ENCODE measurements around the gene SLC8B1.
"Not testable (repeated sequence)": the region's sequence is repeated elsewhere in the genome, so short reads cannot be mapped to it uniquely, and the experiment has no call there.

Gene SLC8B1

GRCh38 chr12:113368331-113368730 lies 33.4 kb upstream of the SLC8B1 start:
- Histone ChIP-seq H3K4me1 (ENCODE audit: control insufficient read depth, insufficient read depth, low read length) (no peaks in the 10 kb centered on the region), H3K27me3 (ENCODE audit: control insufficient read depth, insufficient read depth, low read length) (no peaks in the 10 kb centered on the region), H3K36me3 (ENCODE audit: control insufficient read depth, insufficient read depth, low read length) (peaks cover 3% of the 10 kb centered on the region), H3K4me3 (ENCODE audit: low read depth, low read length) (no peak overlapping the region), H3K9ac (ENCODE audit: low read depth, low read length) (no peak overlapping the region), H3K9me3 (ENCODE audit: control insufficient read depth, insufficient read depth, low read length) (no peaks in the 10 kb centered on the region)

GRCh38 chr12:113366827-113367226 lies 31.9 kb upstream of the SLC8B1 start:
- no peaks in the 10 kb centered on the region for H3K27me3 ChIP-seq (ENCODE audit: control insufficient read depth, insufficient read depth, low read length)
- no peak overlapping the region for H3K9ac ChIP-seq (ENCODE audit: low read depth, low read length)
- no peak overlapping the region for H3K4me3 ChIP-seq (ENCODE audit: low read depth, low read length)
- no peaks in the 10 kb centered on the region for H3K4me1 ChIP-seq (ENCODE audit: control insufficient read depth, insufficient read depth, low read length)
- no peaks in the 10 kb centered on the region for H3K9me3 ChIP-seq (ENCODE audit: control insufficient read depth, insufficient read depth, low read length)
- no peaks in the 10 kb centered on the region for H3K36me3 ChIP-seq (ENCODE audit: control insufficient read depth, insufficient read depth, low read length)

- H3K9me3 ChIP-seq (ENCODE audit: control insufficient read depth, insufficient read depth, low read length) = no peaks in the 10 kb centered on the region
- no peak overlapping the region for H3K9ac ChIP-seq (ENCODE audit: low read depth, low read length)
- no peaks in the 10 kb centered on the region for H3K27me3 ChIP-seq (ENCODE audit: control insufficient read depth, insufficient read depth, low read length)
- no peaks in the 10 kb centered on the region for H3K36me3 ChIP-seq (ENCODE audit: control insufficient read depth, insufficient read depth, low read length)
- no peak overlapping the region for H3K4me3 ChIP-seq (ENCODE audit: low read depth, low read length)
- H3K4me1 ChIP-seq (ENCODE audit: control insufficient read depth, insufficient read depth, low read length) = no peaks in the 10 kb centered on the region
Observed at GRCh38 chr12:113365639-113366395, 30.9 kb upstream of the SLC8B1 start.

GRCh38 chr12:113364698-113365097 lies 29.8 kb upstream of the SLC8B1 start:
- Histone ChIP-seq H3K9me3 (ENCODE audit: control insufficient read depth, insufficient read depth, low read length) (no peaks in the 10 kb centered on the region), H3K9ac (ENCODE audit: low read depth, low read length) (no peak overlapping the region), H3K4me1 (ENCODE audit: control insufficient read depth, insufficient read depth, low read length) (no peaks in the 10 kb centered on the region), H3K36me3 (ENCODE audit: control insufficient read depth, insufficient read depth, low read length) (no peaks in the 10 kb centered on the region), H3K27me3 (ENCODE audit: control insufficient read depth, insufficient read depth, low read length) (no peaks in the 10 kb centered on the region), H3K4me3 (ENCODE audit: low read depth, low read length) (no peak overlapping the region)

GRCh38 chr12:113361574-113362370 lies 26.9 kb upstream of the SLC8B1 start:
- H3K9me3 ChIP-seq (ENCODE audit: control insufficient read depth, insufficient read depth, low read length) = no peaks in the 10 kb centered on the region
- no peaks in the 10 kb centered on the region for H3K27me3 ChIP-seq (ENCODE audit: control insufficient read depth, insufficient read depth, low read length)
- H3K4me1 ChIP-seq (ENCODE audit: control insufficient read depth, insufficient read depth, low read length) = no peaks in the 10 kb centered on the region
- H3K4me3 ChIP-seq (ENCODE audit: low read depth, low read length) = no peak overlapping the region
- no peaks in the 10 kb centered on the region for H3K36me3 ChIP-seq (ENCODE audit: control insufficient read depth, insufficient read depth, low read length)
- H3K9ac ChIP-seq (ENCODE audit: low read depth, low read length) = no peak overlapping the region

- H3K4me3 ChIP-seq (ENCODE audit: low read depth, low read length) = no peak overlapping the region
- no peaks in the 10 kb centered on the region for H3K36me3 ChIP-seq (ENCODE audit: control insufficient read depth, insufficient read depth, low read length)
- no peak overlapping the region for H3K9ac ChIP-seq (ENCODE audit: low read depth, low read length)
- no peaks in the 10 kb centered on the region for H3K27me3 ChIP-seq (ENCODE audit: control insufficient read depth, insufficient read depth, low read length)
- H3K4me1 ChIP-seq (ENCODE audit: control insufficient read depth, insufficient read depth, low read length) = no peaks in the 10 kb centered on the region
- H3K9me3 ChIP-seq (ENCODE audit: control insufficient read depth, insufficient read depth, low read length) = no peaks in the 10 kb centered on the region
Observed at GRCh38 chr12:113359939-113360748, 25.2 kb upstream of the SLC8B1 start.

GRCh38 chr12:113359133-113359938 lies 24.4 kb upstream of the SLC8B1 start:
- no peaks in the 10 kb centered on the region for H3K36me3 ChIP-seq (ENCODE audit: control insufficient read depth, insufficient read depth, low read length)
- H3K9me3 ChIP-seq (ENCODE audit: control insufficient read depth, insufficient read depth, low read length) = no peaks in the 10 kb centered on the region
- H3K27me3 ChIP-seq (ENCODE audit: control insufficient read depth, insufficient read depth, low read length) = no peaks in the 10 kb centered on the region
- no peaks in the 10 kb centered on the region for H3K4me1 ChIP-seq (ENCODE audit: control insufficient read depth, insufficient read depth, low read length)
- peak overlapping the region; percentile 65 for H3K9ac ChIP-seq (ENCODE audit: low read depth, low read length)
- peak overlapping the region; percentile 82 for H3K4me3 ChIP-seq (ENCODE audit: low read depth, low read length)

- Histone ChIP-seq H3K36me3 (ENCODE audit: control insufficient read depth, insufficient read depth, low read length) (no peaks in the 10 kb centered on the region), H3K9me3 (ENCODE audit: control insufficient read depth, insufficient read depth, low read length) (no peaks in the 10 kb centered on the region), H3K27me3 (ENCODE audit: control insufficient read depth, insufficient read depth, low read length) (no peaks in the 10 kb centered on the region), H3K4me1 (ENCODE audit: control insufficient read depth, insufficient read depth, low read length) (no peaks in the 10 kb centered on the region), H3K4me3 (ENCODE audit: low read depth, low read length) (peak within 1 kb of the TSS; percentile 82), H3K9ac (ENCODE audit: low read depth, low read length) (peak within 1 kb of the TSS; percentile 65)
Observed at GRCh38 chr12:113358381-113359132, 23.6 kb upstream of the SLC8B1 start, which contains the start of gene PLBD2. PLBD2 (plus strand) TSS chr12:113358587; CDS start chr12:113358601, 14 bp downstream.

GRCh38 chr12:113354192-113354591 lies 19.3 kb upstream of the SLC8B1 start:
- H3K4me3 ChIP-seq (ENCODE audit: low read depth, low read length); H3K9ac ChIP-seq (ENCODE audit: low read depth, low read length); H3K36me3 ChIP-seq (ENCODE audit: control insufficient read depth, insufficient read depth, low read length); H3K27me3 ChIP-seq (ENCODE audit: control insufficient read depth, insufficient read depth, low read length); H3K9me3 ChIP-seq (ENCODE audit: control insufficient read depth, insufficient read depth, low read length); H3K4me1 ChIP-seq (ENCODE audit: control insufficient read depth, insufficient read depth, low read length): not testable (repeated sequence)

GRCh38 chr12:113351089-113351488 lies 16.2 kb upstream of the SLC8B1 start:
- Histone ChIP-seq H3K27me3 (ENCODE audit: control insufficient read depth, insufficient read depth, low read length) (no peaks in the 10 kb centered on the region), H3K4me1 (ENCODE audit: control insufficient read depth, insufficient read depth, low read length) (no peaks in the 10 kb centered on the region), H3K36me3 (ENCODE audit: control insufficient read depth, insufficient read depth, low read length) (no peaks in the 10 kb centered on the region), H3K9me3 (ENCODE audit: control insufficient read depth, insufficient read depth, low read length) (no peaks in the 10 kb centered on the region), H3K9ac (ENCODE audit: low read depth, low read length) (no peak overlapping the region), H3K4me3 (ENCODE audit: low read depth, low read length) (no peak overlapping the region)
